Tibial nerve (tissue), 3 donors: ENCODE results near the gene NKIRAS1.

Source experiments
- CTCF ChIP-seq, 5 experiments: fragments of 200-600 bp in 3 of 5; fragments of 450-650 bp in 2 of 5; sonication (generic) in 3 of 5; IDR thresholded peaks; one replicate each; pipeline ENCODE4 v1.5.1; 2016 to 2019; ENCODE audit warnings: antibody characterized with exemption in 5 of 5, mild to moderate bottlenecking in 3 of 5, moderate library complexity in 2 of 5
- POLR2A ChIP-seq, 2 donors: fragments of 450-650 bp; IDR thresholded peaks; one replicate each; pipeline ENCODE4 v1.6.1; 2017; ENCODE audit warnings: antibody characterized with exemption in 2 of 2, mild to moderate bottlenecking in 2 of 2, moderate library complexity in 2 of 2

DNA sequence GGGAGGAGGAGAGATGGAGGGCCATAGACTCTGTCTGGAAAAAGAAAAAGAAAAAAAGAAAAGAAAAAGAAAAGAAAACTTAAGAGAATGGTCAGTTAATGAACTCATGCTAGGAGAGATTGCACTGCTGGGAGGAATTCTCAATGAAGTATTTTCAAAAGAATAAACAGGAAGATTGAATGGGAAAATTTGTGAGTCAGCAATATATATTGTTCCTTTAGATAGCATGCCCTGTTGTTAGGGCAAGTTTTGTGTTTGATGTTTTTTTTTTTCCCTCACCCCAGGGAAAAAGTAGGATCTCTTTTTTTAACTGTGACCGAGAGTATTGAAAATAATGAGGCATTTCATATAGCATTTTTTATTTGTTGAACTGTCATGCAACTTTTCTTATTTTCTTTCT, 20.5 kb upstream of the NKIRAS1 start:
- TF ChIP-seq CTCF (IDR thresholded peaks at IDR 0.05) = no peak
- no peak for TF ChIP-seq POLR2A (IDR thresholded peaks at IDR 0.05)
